ENCODE measurements around the gene KLK4. TPM values are rescaled to one million over a fixed set of nuclear protein-coding genes. Genes with fewer than 3 reads are reported as not detected.

Gene KLK4
- polyA plus RNA-seq, 4 donors: not detected

DNA sequence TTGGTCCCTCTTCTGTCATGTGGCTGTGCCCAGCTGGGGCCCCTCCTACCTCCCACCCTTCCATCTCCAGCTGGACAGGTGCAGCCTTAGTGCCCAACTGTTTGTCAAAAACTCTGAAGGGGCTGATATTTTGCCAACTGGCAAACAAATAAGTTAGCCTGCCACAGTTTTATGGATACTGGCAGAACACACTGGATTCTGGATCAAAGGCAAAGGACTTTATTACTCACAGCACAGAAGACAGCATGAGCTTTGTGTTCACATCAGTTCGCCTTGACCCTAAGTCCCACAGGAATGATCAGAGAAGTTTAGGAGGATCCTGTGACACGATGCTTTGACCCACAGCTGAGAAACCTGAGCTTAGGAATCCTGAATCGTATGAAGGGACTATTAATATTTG is 21.6 kb downstream of the KLK4 start:
- no peak for DNase-seq (ENCODE audit: low read depth in 4 of 4, low spot score in 2 of 4)

DNA sequence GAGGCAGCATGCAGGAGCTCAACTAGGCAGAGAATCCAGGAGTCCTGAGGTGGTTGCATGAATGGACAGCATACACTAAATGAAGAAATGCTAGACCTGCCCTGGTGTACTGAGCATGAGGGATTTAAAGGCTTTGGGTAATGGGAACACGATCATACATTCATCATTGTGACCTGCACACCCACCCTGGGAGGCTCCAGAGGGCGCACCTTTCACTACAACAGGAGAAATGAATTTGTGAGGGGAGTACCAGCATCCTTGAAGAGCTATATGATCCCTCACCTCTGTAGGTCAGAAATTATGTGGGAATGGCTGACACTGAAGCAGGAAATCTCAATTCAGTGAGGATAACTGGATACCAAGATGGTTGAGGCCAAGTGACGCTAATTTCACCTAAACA is 29.0 kb downstream of the KLK4 start:
- DNase-seq (ENCODE audit: low read depth in 4 of 4, low spot score in 2 of 4): no peak

DNA sequence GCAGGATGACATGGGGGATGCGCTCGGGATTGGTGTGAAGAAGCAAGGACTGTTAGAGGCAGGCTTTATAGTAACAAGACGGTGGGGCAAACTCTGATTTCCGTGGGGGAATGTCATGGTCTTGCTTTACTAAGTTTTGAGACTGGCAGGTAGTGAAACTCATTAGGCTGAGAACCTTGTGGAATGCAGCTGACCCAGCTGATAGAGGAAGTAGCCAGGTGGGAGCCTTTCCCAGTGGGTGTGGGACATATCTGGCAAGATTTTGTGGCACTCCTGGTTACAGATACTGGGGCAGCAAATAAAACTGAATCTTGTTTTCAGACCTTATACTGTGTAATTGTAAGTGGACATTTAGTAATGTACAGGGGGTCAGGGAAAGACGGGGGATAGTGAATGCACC is 31.0 kb downstream of the KLK4 start:
- no peak for DNase-seq (ENCODE audit: low read depth in 4 of 4, low spot score in 2 of 4)

DNA sequence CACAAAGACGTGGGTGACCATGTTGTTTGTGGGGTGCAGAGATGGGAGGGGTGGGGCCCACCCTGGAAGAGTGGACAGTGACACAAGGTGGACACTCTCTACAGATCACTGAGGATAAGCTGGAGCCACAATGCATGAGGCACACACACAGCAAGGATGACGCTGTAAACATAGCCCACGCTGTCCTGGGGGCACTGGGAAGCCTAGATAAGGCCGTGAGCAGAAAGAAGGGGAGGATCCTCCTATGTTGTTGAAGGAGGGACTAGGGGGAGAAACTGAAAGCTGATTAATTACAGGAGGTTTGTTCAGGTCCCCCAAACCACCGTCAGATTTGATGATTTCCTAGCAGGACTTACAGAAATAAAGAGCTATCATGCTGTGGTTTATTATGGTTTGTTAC is 32.3 kb downstream of the KLK4 start:
- no peak for DNase-seq (ENCODE audit: low read depth in 4 of 4, low spot score in 2 of 4)

DNA sequence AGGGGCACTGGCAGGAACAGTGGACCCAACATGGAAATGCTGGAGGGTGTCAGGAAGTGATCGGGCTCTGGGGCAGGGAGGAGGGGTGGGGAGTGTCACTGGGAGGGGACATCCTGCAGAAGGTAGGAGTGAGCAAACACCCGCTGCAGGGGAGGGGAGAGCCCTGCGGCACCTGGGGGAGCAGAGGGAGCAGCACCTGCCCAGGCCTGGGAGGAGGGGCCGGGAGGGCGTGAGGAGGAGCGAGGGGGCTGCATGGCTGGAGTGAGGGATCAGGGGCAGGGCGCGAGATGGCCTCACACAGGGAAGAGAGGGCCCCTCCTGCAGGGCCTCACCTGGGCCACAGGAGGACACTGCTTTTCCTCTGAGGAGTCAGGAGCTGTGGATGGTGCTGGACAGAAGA is 33.9 kb downstream of the KLK4 start:
- DNase-seq (ENCODE audit: low read depth in 4 of 4, low spot score in 2 of 4): no peak

DNA sequence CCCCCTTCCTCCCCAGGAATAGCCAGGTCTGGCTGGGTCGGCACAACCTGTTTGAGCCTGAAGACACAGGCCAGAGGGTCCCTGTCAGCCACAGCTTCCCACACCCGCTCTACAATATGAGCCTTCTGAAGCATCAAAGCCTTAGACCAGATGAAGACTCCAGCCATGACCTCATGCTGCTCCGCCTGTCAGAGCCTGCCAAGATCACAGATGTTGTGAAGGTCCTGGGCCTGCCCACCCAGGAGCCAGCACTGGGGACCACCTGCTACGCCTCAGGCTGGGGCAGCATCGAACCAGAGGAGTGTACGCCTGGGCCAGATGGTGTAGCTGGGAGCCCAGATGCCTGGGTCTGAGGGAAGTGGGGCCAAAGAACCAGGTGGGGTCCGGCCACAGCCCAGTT is 34.7 kb downstream of the KLK4 start:
- no peak for DNase-seq (ENCODE audit: low read depth in 4 of 4, low spot score in 2 of 4)

DNA sequence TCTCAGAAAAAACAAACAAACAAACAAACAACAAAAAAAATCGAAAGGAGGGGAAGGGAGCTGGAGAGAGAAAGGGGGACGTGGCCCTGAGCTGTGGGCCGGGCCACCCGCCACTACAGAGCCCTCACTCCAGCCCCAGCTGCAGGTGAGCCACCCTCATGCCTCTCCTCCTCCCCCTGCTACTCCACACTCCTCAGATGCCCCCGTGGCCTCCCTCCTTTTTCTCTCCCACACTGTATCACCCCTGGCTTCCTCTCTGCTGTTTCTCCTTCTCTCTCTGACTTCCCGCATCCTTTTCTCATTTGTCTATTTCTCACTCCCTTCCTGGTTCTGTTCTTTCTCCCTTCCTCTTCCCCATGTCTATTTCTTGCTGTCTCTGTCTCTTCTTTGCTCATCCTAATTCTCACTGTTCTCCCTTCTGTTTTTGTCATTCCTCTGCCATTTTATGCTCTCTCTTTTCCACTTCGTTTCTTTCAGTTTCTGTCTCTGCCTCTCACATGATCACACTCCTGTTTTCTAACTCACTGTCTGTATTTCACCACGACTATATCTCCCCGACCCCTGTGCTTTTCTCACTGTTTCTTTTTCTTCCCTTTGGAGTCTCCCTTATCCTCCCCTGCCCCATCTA is 35.3 kb downstream of the KLK4 start:
- no peak for DNase-seq (ENCODE audit: low read depth in 4 of 4, low spot score in 2 of 4)

DNA sequence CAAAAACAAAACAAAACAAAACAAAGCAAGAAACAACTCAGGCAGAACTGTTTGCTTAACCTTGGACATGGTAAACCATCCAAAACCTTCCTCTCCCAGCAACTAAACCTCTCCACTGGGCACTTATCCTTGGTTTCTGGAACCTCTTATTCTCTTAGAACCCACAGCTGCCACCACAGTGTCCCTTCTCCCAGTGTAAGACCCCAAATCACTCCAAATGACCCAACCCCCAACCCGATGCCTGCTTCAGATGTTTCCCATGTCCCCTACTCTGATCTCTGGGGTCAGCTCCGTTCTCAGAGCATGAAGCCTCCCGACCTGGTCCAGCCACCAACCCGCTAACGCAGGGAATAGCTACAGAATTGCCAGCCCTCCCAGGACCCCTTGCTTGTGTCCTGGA is 37.0 kb downstream of the KLK4 start:
- DNase-seq (ENCODE audit: low read depth in 4 of 4, low spot score in 2 of 4): no peak

DNA sequence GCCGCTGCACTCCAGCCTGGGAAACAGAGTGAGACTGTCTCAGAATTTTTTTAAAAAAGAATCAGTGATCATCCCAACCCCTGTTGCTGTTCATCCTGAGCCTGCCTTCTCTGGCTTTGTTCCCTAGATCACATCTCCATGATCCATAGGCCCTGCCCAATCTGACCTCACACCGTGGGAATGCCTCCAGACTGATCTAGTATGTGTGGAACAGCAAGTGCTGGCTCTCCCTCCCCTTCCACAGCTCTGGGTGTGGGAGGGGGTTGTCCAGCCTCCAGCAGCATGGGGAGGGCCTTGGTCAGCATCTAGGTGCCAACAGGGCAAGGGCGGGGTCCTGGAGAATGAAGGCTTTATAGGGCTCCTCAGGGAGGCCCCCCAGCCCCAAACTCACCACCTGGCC is 38.1 kb downstream of the KLK4 start, which contains the start of gene KLK2:
Gene KLK2 (plus strand): TSS at position 384 of the 400 bp plus-strand sequence. CDS start 35 bp downstream, outside the sequence.
- DNase-seq (ENCODE audit: low read depth in 4 of 4, low spot score in 2 of 4): no peak

DNA sequence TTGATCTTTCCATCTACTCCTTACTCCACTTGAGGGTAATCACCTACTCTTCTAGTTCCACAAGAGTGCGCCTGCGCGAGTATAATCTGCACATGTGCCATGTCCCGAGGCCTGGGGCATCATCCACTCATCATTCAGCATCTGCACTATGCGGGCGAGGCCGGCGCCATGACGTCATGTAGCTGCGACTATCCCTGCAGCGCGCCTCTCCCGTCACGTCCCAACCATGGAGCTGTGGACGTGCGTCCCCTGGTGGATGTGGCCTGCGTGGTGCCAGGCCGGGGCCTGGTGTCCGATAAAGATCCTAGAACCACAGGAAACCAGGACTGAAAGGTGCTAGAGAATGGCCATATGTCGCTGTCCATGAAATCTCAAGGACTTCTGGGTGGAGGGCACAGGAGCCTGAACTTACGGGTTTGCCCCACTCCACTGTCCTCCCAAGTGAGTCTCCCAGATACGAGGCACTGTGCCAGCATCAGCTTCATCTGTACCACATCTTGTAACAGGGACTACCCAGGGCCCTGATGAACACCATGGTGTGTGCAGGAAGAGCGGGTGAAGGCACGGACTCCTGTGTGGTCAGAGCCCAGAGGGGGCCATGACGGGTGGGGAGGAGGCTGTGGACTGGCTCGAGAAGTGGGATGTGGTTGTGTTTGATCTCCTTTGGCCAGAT is 40.6 kb downstream of the KLK4 start:
- DNase-seq (ENCODE audit: low read depth in 4 of 4, low spot score in 2 of 4): no peak

DNA sequence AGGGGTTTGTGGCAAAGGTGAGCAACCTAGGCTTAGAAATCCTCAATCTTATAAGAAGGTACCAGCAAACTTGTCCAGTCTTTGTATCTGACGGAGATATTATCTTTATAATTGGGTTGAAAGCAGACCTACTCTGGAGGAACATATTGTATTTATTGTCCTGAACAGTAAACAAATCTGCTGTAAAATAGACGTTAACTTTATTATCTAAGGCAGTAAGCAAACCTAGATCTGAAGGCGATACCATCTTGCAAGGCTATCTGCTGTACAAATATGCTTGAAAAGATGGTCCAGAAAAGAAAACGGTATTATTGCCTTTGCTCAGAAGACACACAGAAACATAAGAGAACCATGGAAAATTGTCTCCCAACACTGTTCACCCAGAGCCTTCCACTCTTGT is 41.7 kb downstream of the KLK4 start:
- DNase-seq (ENCODE audit: low read depth in 4 of 4, low spot score in 2 of 4): no peak

DNA sequence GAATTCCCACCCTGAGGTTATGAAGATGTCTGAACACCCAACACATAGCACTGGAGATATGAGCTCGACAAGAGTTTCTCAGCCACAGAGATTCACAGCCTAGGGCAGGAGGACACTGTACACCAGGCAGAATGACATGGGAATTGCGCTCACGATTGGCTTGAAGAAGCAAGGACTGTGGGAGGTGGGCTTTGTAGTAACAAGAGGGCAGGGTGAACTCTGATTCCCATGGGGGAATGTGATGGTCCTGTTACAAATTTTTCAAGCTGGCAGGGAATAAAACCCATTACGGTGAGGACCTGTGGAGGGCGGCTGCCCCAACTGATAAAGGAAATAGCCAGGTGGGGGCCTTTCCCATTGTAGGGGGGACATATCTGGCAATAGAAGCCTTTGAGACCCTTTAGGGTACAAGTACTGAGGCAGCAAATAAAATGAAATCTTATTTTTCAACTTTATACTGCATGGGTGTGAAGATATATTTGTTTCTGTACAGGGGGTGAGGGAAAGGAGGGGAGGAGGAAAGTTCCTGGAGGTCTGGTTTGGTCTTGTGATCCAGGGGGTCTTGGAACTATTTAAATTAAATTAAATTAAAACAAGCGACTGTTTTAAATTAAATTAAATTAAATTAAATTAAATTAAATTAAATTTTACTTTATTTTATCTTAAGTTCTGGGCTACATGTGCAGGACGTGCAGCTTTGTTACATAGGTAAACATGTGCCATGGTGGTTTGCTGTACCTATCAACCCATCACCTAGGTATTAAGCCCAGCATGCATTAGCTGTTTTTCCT is 49.5 kb downstream of the KLK4 start:
- DNase-seq (ENCODE audit: low read depth in 4 of 4, low spot score in 2 of 4): no peak

DNA sequence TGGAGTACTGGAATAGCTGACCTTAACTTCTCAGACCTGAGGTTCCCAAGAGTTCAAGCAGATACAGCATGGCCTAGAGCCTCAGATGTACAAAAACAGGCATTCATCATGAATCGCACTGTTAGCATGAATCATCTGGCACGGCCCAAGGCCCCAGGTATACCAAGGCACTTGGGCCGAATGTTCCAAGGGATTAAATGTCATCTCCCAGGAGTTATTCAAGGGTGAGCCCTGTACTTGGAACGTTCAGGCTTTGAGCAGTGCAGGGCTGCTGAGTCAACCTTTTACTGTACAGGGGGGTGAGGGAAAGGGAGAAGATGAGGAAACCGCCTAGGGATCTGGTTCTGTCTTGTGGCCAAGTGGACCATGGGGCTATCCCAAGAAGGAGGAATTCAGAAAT is 50.2 kb downstream of the KLK4 start:
- DNase-seq (ENCODE audit: low read depth in 4 of 4, low spot score in 2 of 4): no peak

DNA sequence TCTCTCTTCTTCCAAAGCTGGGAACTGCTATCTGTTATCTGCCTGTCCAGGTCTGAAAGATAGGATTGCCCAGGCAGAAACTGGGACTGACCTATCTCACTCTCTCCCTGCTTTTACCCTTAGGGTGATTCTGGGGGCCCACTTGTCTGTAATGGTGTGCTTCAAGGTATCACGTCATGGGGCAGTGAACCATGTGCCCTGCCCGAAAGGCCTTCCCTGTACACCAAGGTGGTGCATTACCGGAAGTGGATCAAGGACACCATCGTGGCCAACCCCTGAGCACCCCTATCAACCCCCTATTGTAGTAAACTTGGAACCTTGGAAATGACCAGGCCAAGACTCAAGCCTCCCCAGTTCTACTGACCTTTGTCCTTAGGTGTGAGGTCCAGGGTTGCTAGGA is 51.3 kb downstream of the KLK4 start:
- DNase-seq (ENCODE audit: low read depth in 4 of 4, low spot score in 2 of 4): no peak

DNA sequence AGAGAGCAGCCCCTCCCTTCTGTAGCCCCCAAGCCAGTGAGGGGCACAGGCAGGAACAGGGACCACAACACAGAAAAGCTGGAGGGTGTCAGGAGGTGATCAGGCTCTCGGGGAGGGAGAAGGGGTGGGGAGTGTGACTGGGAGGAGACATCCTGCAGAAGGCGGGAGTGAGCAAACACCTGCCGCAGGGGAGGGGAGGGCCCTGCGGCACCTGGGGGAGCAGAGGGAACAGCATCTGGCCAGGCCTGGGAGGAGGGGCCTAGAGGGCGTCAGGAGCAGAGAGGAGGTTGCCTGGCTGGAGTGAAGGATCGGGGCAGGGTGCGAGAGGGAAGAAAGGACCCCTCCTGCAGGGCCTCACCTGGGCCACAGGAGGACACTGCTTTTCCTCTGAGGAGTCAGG is 52.3 kb downstream of the KLK4 start:
- DNase-seq (ENCODE audit: low read depth in 4 of 4, low spot score in 2 of 4): no peak

DNA sequence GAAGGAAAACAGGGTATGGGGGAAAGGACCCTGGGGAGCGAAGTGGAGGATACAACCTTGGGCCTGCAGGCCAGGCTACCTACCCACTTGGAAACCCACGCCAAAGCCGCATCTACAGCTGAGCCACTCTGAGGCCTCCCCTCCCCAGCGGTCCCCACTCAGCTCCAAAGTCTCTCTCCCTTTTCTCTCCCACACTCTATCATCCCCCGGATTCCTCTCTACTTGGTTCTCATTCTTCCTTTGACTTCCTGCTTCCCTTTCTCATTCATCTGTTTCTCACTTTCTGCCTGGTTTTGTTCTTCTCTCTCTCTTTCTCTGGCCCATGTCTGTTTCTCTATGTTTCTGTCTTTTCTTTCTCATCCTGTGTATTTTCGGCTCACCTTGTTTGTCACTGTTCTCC is 53.8 kb downstream of the KLK4 start:
- no peak for DNase-seq (ENCODE audit: low read depth in 4 of 4, low spot score in 2 of 4)

Other genes starting within 250 kb of the KLK4 start
- gene SHANK1, start 191.6 kb downstream of the KLK4 start, polyA plus RNA-seq (ENCODE audit: insufficient read length in 4 of 4): 1 to 10 TPM; 4.3 to 9.9 (median 6.9) TPM
- 10 to 100 TPM; 30.0 to 45.4 (median 35.2) TPM for gene CLEC11A, start 188.0 kb downstream of the KLK4 start, polyA plus RNA-seq (ENCODE audit: insufficient read length in 4 of 4)
- not detected for gene GPR32, start 140.9 kb downstream of the KLK4 start, polyA plus RNA-seq (ENCODE audit: insufficient read length in 4 of 4)
- gene ACP4, start 121.0 kb downstream of the KLK4 start, polyA plus RNA-seq (ENCODE audit: insufficient read length in 4 of 4): under 1 TPM in 3 of 4 donors, not detected in 1; 0.10 to 0.52 (median 0.25) TPM
- 1 to 10 TPM; 1.6 to 2.2 (median 1.9) TPM for gene KLK1, start 87.6 kb downstream of the KLK4 start, polyA plus RNA-seq (ENCODE audit: insufficient read length in 4 of 4)
- gene KLK15, start 77.8 kb downstream of the KLK4 start, polyA plus RNA-seq (ENCODE audit: insufficient read length in 4 of 4): not detected
- gene KLK3, start 56.5 kb downstream of the KLK4 start, polyA plus RNA-seq (ENCODE audit: insufficient read length in 4 of 4): under 1 TPM; 0.32 to 0.85 (median 0.57) TPM
- gene KLK2, start 38.0 kb downstream of the KLK4 start, polyA plus RNA-seq (ENCODE audit: insufficient read length in 4 of 4): under 1 TPM in 2 of 4 donors, not detected in 2; 0.39 to 0.42 TPM
- gene KLK5, start 41.6 kb upstream of the KLK4 start, polyA plus RNA-seq (ENCODE audit: insufficient read length in 4 of 4): 1 to 10 TPM; 1.2 to 2.5 (median 1.5) TPM
- gene KLK6, start 58.2 kb upstream of the KLK4 start, polyA plus RNA-seq (ENCODE audit: insufficient read length in 4 of 4): 10 to 100 TPM; 30.9 to 45.1 (median 35.1) TPM
- 1 to 10 TPM; 4.3 to 9.0 (median 5.0) TPM for gene KLK7, start 72.5 kb upstream of the KLK4 start, polyA plus RNA-seq (ENCODE audit: insufficient read length in 4 of 4)
- 1 to 10 TPM in 3 of 4 donors, under 1 TPM in 1; 0.90 to 4.2 (median 2.2) TPM for gene KLK8, start 90.2 kb upstream of the KLK4 start, polyA plus RNA-seq (ENCODE audit: insufficient read length in 4 of 4)
- under 1 TPM; 0.13 to 0.48 (median 0.19) TPM for gene KLK10, start 108.3 kb upstream of the KLK4 start, polyA plus RNA-seq (ENCODE audit: insufficient read length in 4 of 4)
- under 1 TPM; 0.30 to 0.81 (median 0.30) TPM for gene KLK11, start 115.2 kb upstream of the KLK4 start, polyA plus RNA-seq (ENCODE audit: insufficient read length in 4 of 4)
- gene KLK12, start 123.6 kb upstream of the KLK4 start, polyA plus RNA-seq (ENCODE audit: insufficient read length in 4 of 4): not detected
- gene KLK13, start 153.7 kb upstream of the KLK4 start, polyA plus RNA-seq (ENCODE audit: insufficient read length in 4 of 4): under 1 TPM; 0.22 to 0.66 (median 0.38) TPM
- gene KLK14, start 171.5 kb upstream of the KLK4 start, polyA plus RNA-seq (ENCODE audit: insufficient read length in 4 of 4): under 1 TPM in 2 of 4 donors, not detected in 2; 0.51 to 0.61 TPM
- 1 to 10 TPM; 2.8 to 4.7 (median 3.8) TPM for gene CTU1, start 197.0 kb upstream of the KLK4 start, polyA plus RNA-seq (ENCODE audit: insufficient read length in 4 of 4)
- 1 to 10 TPM in 3 of 4 donors, under 1 TPM in 1; 0.95 to 2.1 (median 1.5) TPM for gene SIGLEC9, start 213.5 kb upstream of the KLK4 start, polyA plus RNA-seq (ENCODE audit: insufficient read length in 4 of 4)
- 1 to 10 TPM in 1 of 4 donors, under 1 TPM in 3; 0.52 to 1.1 (median 0.70) TPM for gene SIGLEC7, start 230.9 kb upstream of the KLK4 start, polyA plus RNA-seq (ENCODE audit: insufficient read length in 4 of 4)